CD8-positive, alpha-beta memory T cell (primary cell): ENCODE data around the gene AIPL1. TPM values are rescaled to one million over a fixed set of nuclear protein-coding genes. Genes with fewer than 3 reads are reported as not detected.

Experiments
- CTCF ChIA-PET: fragments of 350-600 bp; sonication (Branson Sonifier 250); formaldehyde crosslinking; loops from one replicate; lab custom pipeline; 2021; ENCODE audit warnings: antibody characterized with exemption; lab: Charles Lee
- POLR2A ChIA-PET: fragments of 350-600 bp; sonication (Branson Sonifier 250); formaldehyde crosslinking; loops from one replicate; lab custom pipeline; 2021; ENCODE audit warnings: antibody characterized with exemption; lab: Charles Lee
- DNase-seq, 5 donors: peaks; one replicate each; pipeline versions ENCODE4 v3.0.0 to v3.0.0-alpha.2; 2020 to 2022; ENCODE audit warnings: mixed read lengths in 1 of 5
- H3K27ac ChIP-seq: one replicate; pipeline ENCODE4 v1.7.0; 2013; ENCODE audit warnings: low read depth, mild to moderate bottlenecking, low read length, moderate library complexity
- H3K27me3 ChIP-seq: 2 replicates; pipeline ENCODE4 v1.7.0; 2013; ENCODE audit warnings: low read length, mild to moderate bottlenecking; ENCODE audit not compliant: insufficient read depth, poor library complexity, severe bottlenecking
- H3K36me3 ChIP-seq: 2 replicates; pipeline ENCODE4 v1.7.0; 2013; ENCODE audit warnings: mild to moderate bottlenecking, low read length, moderate library complexity; ENCODE audit not compliant: insufficient read depth
- H3K4me1 ChIP-seq: 2 replicates; pipeline ENCODE4 v1.7.0; 2013; ENCODE audit warnings: mild to moderate bottlenecking, low read length, moderate library complexity; ENCODE audit not compliant: insufficient read depth
- H3K4me3 ChIP-seq: 2 replicates; pipeline ENCODE4 v1.7.0; 2013; ENCODE audit warnings: mild to moderate bottlenecking, low read length
- H3K9me3 ChIP-seq: 2 replicates; pipeline ENCODE4 v1.7.0; 2013; ENCODE audit warnings: mild to moderate bottlenecking, low read length
- H3K27ac Mint-ChIP-seq, 8 donors: one replicate each; pipeline ENCODE4 v1.8.0; 2020 to 2021; ENCODE audit warnings: mixed read lengths in 8 of 8, mild to moderate bottlenecking in 6 of 8, inconsistent platforms in 3 of 8, moderate library complexity in 3 of 8
- H3K27me3 Mint-ChIP-seq, 2 donors: one replicate each; pipeline ENCODE4 v1.8.0; 2020 to 2021; ENCODE audit warnings: mixed read lengths in 2 of 2, mild to moderate bottlenecking in 1 of 2, moderate library complexity in 1 of 2
- H3K36me3 Mint-ChIP-seq, 3 donors: one replicate each; pipeline ENCODE4 v1.8.0; 2020 to 2021; ENCODE audit warnings: mixed read lengths in 3 of 3, inconsistent platforms in 1 of 3, mild to moderate bottlenecking in 1 of 3
- H3K4me1 Mint-ChIP-seq, 3 donors: one replicate each; pipeline ENCODE4 v1.8.0; 2020 to 2021; ENCODE audit warnings: mixed read lengths in 3 of 3, inconsistent platforms in 1 of 3, mild to moderate bottlenecking in 1 of 3
- H3K4me3 Mint-ChIP-seq, 7 donors: one replicate each; pipeline ENCODE4 v1.8.0; 2020 to 2021; ENCODE audit warnings: mixed read lengths in 7 of 7, mild to moderate bottlenecking in 6 of 7, moderate library complexity in 4 of 7, inconsistent platforms in 2 of 7
- H3K9me3 Mint-ChIP-seq, 5 donors: one replicate each; pipeline ENCODE4 v1.8.0; 2020 to 2022; ENCODE audit warnings: mixed read lengths in 5 of 5, mild to moderate bottlenecking in 3 of 5, moderate library complexity in 2 of 5, inconsistent platforms in 1 of 5
- polyA plus RNA-seq: library from polyadenylated mRNA; unstranded; fragments of 300-500 nt; fragmentation: Illumina TruSeq; gene quantifications from one replicate; pipeline ENCODE4 v1.2.3, GENCODE V29; 2021
- total RNA-seq, 2 experiments: library from RNA; stranded (reverse); gene quantifications; one replicate each; pipeline ENCODE4 v1.2.3, GENCODE V29; 2021

Gene AIPL1
- total and polyA plus RNA-seq, 3 experiments from 2014 or later = not detected

GRCh38 chr17:6476810-6477179, 41.9 kb upstream of the AIPL1 start:
- H3K27ac Mint-ChIP-seq = peak overlapping the region in 1 of 8 donors; percentile 30
- Histone ChIP-seq H3K27me3 (no peaks in the 10 kb centered on the region), H3K27ac (no peak overlapping the region), H3K4me3 (no peak overlapping the region), H3K36me3 (no peaks in the 10 kb centered on the region), H3K9me3 (no peaks in the 10 kb centered on the region), H3K4me1 (no peaks in the 10 kb centered on the region)
- ChIA-PET CTCF (no interaction called here), POLR2A (no interaction called here)
- DNase-seq = no peak
- H3K4me3 Mint-ChIP-seq = no peak overlapping the region
- H3K27me3 Mint-ChIP-seq = peaks cover 2 to 8% of the 10 kb centered on the region in 2 donors
- no peaks in the 10 kb centered on the region for H3K36me3 Mint-ChIP-seq
- H3K4me1 Mint-ChIP-seq = no peaks in the 10 kb centered on the region
- H3K9me3 Mint-ChIP-seq = no peaks in the 10 kb centered on the region

- POLR2A ChIA-PET = no interaction called here
- H3K4me1 ChIP-seq = no peaks in the 10 kb centered on the region
- no peaks in the 10 kb centered on the region for H3K36me3 ChIP-seq
- DNase-seq = no peak
- H3K27me3 ChIP-seq = no peaks in the 10 kb centered on the region
- H3K9me3 Mint-ChIP-seq = no peaks in the 10 kb centered on the region
- H3K27me3 Mint-ChIP-seq = peaks cover 2 to 4% of the 10 kb centered on the region in 2 donors
- H3K4me1 Mint-ChIP-seq = no peaks in the 10 kb centered on the region
- no peak overlapping the region for H3K4me3 Mint-ChIP-seq
- H3K4me3 ChIP-seq = no peak overlapping the region
- no peaks in the 10 kb centered on the region for H3K36me3 Mint-ChIP-seq
- CTCF ChIA-PET = interaction anchor here (1.2 kb wide), 1 partner anchor 10 kb away, joined by 3 read pairs; no protein-coding TSS in a partner anchor
- no peak overlapping the region for H3K27ac Mint-ChIP-seq
- H3K9me3 ChIP-seq = no peaks in the 10 kb centered on the region
- H3K27ac ChIP-seq = no peak overlapping the region
Observed at GRCh38 chr17:6476076-6476809, 41.3 kb upstream of the AIPL1 start.

GRCh38 chr17:6475411-6475810, 40.5 kb upstream of the AIPL1 start:
- H3K27ac ChIP-seq = no peak overlapping the region
- Mint-ChIP-seq H3K4me3 (no peak overlapping the region), H3K4me1 (no peaks in the 10 kb centered on the region), H3K27me3 (peaks cover 0 to 2% of the 10 kb centered on the region in 2 donors), H3K36me3 (no peaks in the 10 kb centered on the region), H3K27ac (no peak overlapping the region), H3K9me3 (no peaks in the 10 kb centered on the region)
- no peaks in the 10 kb centered on the region for H3K4me1 ChIP-seq
- no peak overlapping the region for H3K4me3 ChIP-seq
- no peaks in the 10 kb centered on the region for H3K27me3 ChIP-seq
- no peaks in the 10 kb centered on the region for H3K36me3 ChIP-seq
- no peaks in the 10 kb centered on the region for H3K9me3 ChIP-seq
- POLR2A ChIA-PET = no interaction called here
- DNase-seq = no peak
- CTCF ChIA-PET = interaction anchor here (1.1 to 1.2 kb wide), 2 partner anchors 10 to 14 kb away, joined by 3 read pairs; no protein-coding TSS in a partner anchor

- no peak overlapping the region for H3K27ac ChIP-seq
- H3K4me3 ChIP-seq = no peak overlapping the region
- no peak overlapping the region for H3K27ac Mint-ChIP-seq
- H3K4me3 Mint-ChIP-seq = no peak overlapping the region
- no peaks in the 10 kb centered on the region for H3K9me3 ChIP-seq
- no peaks in the 10 kb centered on the region for H3K36me3 ChIP-seq
- no peaks in the 10 kb centered on the region for H3K4me1 Mint-ChIP-seq
- DNase-seq = no peak
- ChIA-PET POLR2A (no interaction called here), CTCF (interaction anchor here (1.1 to 2.3 kb wide), 3 partner anchors 11 to 20 kb away, joined by 3 to 7 read pairs (median 3); no protein-coding TSS in a partner anchor)
- H3K9me3 Mint-ChIP-seq = no peaks in the 10 kb centered on the region
- H3K27me3 ChIP-seq = no peaks in the 10 kb centered on the region
- H3K4me1 ChIP-seq = no peaks in the 10 kb centered on the region
- peaks cover 0 to 2% of the 10 kb centered on the region in 2 donors for H3K27me3 Mint-ChIP-seq
- no peaks in the 10 kb centered on the region for H3K36me3 Mint-ChIP-seq
Observed at GRCh38 chr17:6474906-6475305, 40.0 kb upstream of the AIPL1 start.

GRCh38 chr17:6474376-6474775, 39.5 kb upstream of the AIPL1 start:
- H3K27me3 ChIP-seq = no peaks in the 10 kb centered on the region
- no peak overlapping the region for H3K27ac ChIP-seq
- H3K36me3 ChIP-seq = no peaks in the 10 kb centered on the region
- no peak for DNase-seq
- Mint-ChIP-seq H3K4me1 (no peaks in the 10 kb centered on the region), H3K27me3 (peaks cover 0 to 2% of the 10 kb centered on the region in 2 donors), H3K9me3 (no peaks in the 10 kb centered on the region), H3K36me3 (no peaks in the 10 kb centered on the region), H3K27ac (no peak overlapping the region), H3K4me3 (no peak overlapping the region)
- no peaks in the 10 kb centered on the region for H3K9me3 ChIP-seq
- ChIA-PET CTCF (interaction anchor here (1.0 to 2.6 kb wide), 4 partner anchors 9 to 36 kb away, joined by 3 to 7 read pairs (median 5); no protein-coding TSS in a partner anchor), POLR2A (no interaction called here)
- H3K4me1 ChIP-seq = no peaks in the 10 kb centered on the region
- no peak overlapping the region for H3K4me3 ChIP-seq

GRCh38 chr17:6473128-6473767, 38.3 kb upstream of the AIPL1 start:
- no peak overlapping the region for H3K27ac Mint-ChIP-seq
- DNase-seq = peak; percentile 32 to 66 (median 46)
- H3K36me3 ChIP-seq = no peaks in the 10 kb centered on the region
- no peaks in the 10 kb centered on the region for H3K27me3 ChIP-seq
- H3K36me3 Mint-ChIP-seq = no peaks in the 10 kb centered on the region
- H3K4me3 Mint-ChIP-seq = no peak overlapping the region
- H3K4me3 ChIP-seq = no peak overlapping the region
- no peaks in the 10 kb centered on the region for H3K4me1 ChIP-seq
- peaks cover 0 to 3% of the 10 kb centered on the region in 2 donors for H3K27me3 Mint-ChIP-seq
- H3K4me1 Mint-ChIP-seq = no peaks in the 10 kb centered on the region
- H3K9me3 ChIP-seq = no peaks in the 10 kb centered on the region
- H3K9me3 Mint-ChIP-seq = no peaks in the 10 kb centered on the region
- POLR2A ChIA-PET = no interaction called here
- CTCF ChIA-PET = interaction anchor here (0.8 to 2.6 kb wide), 16 partner anchors 10 to 531 kb away, joined by 3 to 7 read pairs (median 4); partner anchors contain the start of genes KIAA0753 and TXNDC17
- no peak overlapping the region for H3K27ac ChIP-seq

GRCh38 chr17:6472517-6472916, 37.6 kb upstream of the AIPL1 start:
- H3K36me3 Mint-ChIP-seq = no peaks in the 10 kb centered on the region
- H3K4me1 Mint-ChIP-seq = no peaks in the 10 kb centered on the region
- DNase-seq = no peak
- H3K36me3 ChIP-seq = no peaks in the 10 kb centered on the region
- ChIA-PET POLR2A (no interaction called here), CTCF (interaction anchor here (0.8 to 2.6 kb wide), 14 partner anchors 10 to 532 kb away, joined by 3 to 7 read pairs (median 4); partner anchors contain the start of genes KIAA0753 and TXNDC17)
- no peaks in the 10 kb centered on the region for H3K27me3 ChIP-seq
- no peak overlapping the region for H3K27ac ChIP-seq
- no peaks in the 10 kb centered on the region for H3K9me3 Mint-ChIP-seq
- peaks cover 0 to 3% of the 10 kb centered on the region in 2 donors for H3K27me3 Mint-ChIP-seq
- H3K4me3 ChIP-seq = no peak overlapping the region
- no peak overlapping the region for H3K4me3 Mint-ChIP-seq
- no peaks in the 10 kb centered on the region for H3K4me1 ChIP-seq
- no peaks in the 10 kb centered on the region for H3K9me3 ChIP-seq
- no peak overlapping the region for H3K27ac Mint-ChIP-seq
